Keratinocyte (primary cell): ENCODE data around the gene DTD1. TPM values are rescaled to one million over a fixed set of nuclear protein-coding genes. Genes with fewer than 3 reads are reported as not detected.

Experiments
- DNase-seq: peaks from one replicate; pipeline ENCODE4 v3.0.0-alpha.2; 2011; ENCODE audit warnings: low read depth, missing footprints, low spot score
- FAIRE-seq: peaks from 2 replicates; lab custom pipeline; 2011; peaks lifted over from hg19 to GRCh38; lab: Jason Lieb, UNC
- H2AFZ ChIP-seq: 2 replicates; pipeline ENCODE4 v1.6.0; 2012; ENCODE audit warnings: low read length, control low read depth, inconsistent platforms; ENCODE audit not compliant: control insufficient read depth
- H3K27ac ChIP-seq: 2 replicates; pipeline ENCODE4 v1.5.1; 2011; ENCODE audit warnings: low read length; ENCODE audit not compliant: control insufficient read depth, insufficient read depth
- H3K27me3 ChIP-seq: 3 replicates; pipeline ENCODE4 v1.6.0; 2011; ENCODE audit warnings: low read length; ENCODE audit not compliant: control insufficient read depth, insufficient read depth; ENCODE audit errors: extremely low read depth
- H3K36me3 ChIP-seq, 2 experiments: 2 replicates in 1 of 2; 3 replicates in 1 of 2; pipeline ENCODE4 v1.5.1; 2011; ENCODE audit warnings: low read length in 2 of 2, mild to moderate bottlenecking in 1 of 2; ENCODE audit not compliant: control insufficient read depth in 2 of 2, insufficient read depth in 2 of 2; ENCODE audit errors: extremely low read depth in 1 of 2
- H3K4me1 ChIP-seq: 3 replicates; pipeline ENCODE4 v1.5.1; 2011; ENCODE audit warnings: low read length; ENCODE audit not compliant: control insufficient read depth, insufficient read depth; ENCODE audit errors: extremely low read depth
- H3K4me2 ChIP-seq: 3 replicates; pipeline ENCODE4 v1.6.0; 2011; ENCODE audit warnings: low read depth, low read length; ENCODE audit not compliant: control insufficient read depth, insufficient read depth; ENCODE audit errors: extremely low read depth
- H3K4me3 ChIP-seq, 3 experiments: fragments of 200-600 bp in 1 of 3; sonication (generic) in 1 of 3; 2 replicates in 2 of 3; 3 replicates in 1 of 3; pipeline ENCODE4 v1.5.1; 2011 to 2016; ENCODE audit warnings: low read length in 3 of 3, mild to moderate bottlenecking in 3 of 3, control low read depth in 2 of 3, inconsistent platforms in 1 of 3, low read depth in 1 of 3, mixed read lengths in 1 of 3, mixed run types in 1 of 3, moderate library complexity in 1 of 3; ENCODE audit not compliant: control insufficient read depth in 2 of 3, insufficient read depth in 2 of 3; ENCODE audit errors: extremely low read depth in 1 of 3
- H3K79me2 ChIP-seq: 2 replicates; pipeline ENCODE4 v1.6.0; 2012; ENCODE audit warnings: low read length; ENCODE audit not compliant: control insufficient read depth, insufficient read depth
- H3K9ac ChIP-seq: 3 replicates; pipeline ENCODE4 v1.6.0; 2011; ENCODE audit warnings: low read length; ENCODE audit not compliant: control insufficient read depth, insufficient read depth; ENCODE audit errors: extremely low read depth
- H3K9me1 ChIP-seq: 3 replicates; pipeline ENCODE4 v1.6.0; 2011; ENCODE audit warnings: low read length; ENCODE audit not compliant: control insufficient read depth, insufficient read depth; ENCODE audit errors: extremely low read depth
- H3K9me3 ChIP-seq: 2 replicates; pipeline ENCODE4 v1.5.1; 2012; ENCODE audit warnings: low read depth, low read length; ENCODE audit not compliant: control insufficient read depth
- H4K20me1 ChIP-seq: 3 replicates; pipeline ENCODE4 v1.6.0; 2011; ENCODE audit warnings: low read length; ENCODE audit not compliant: control insufficient read depth, insufficient read depth; ENCODE audit errors: extremely low read depth
- CTCF ChIP-seq, 3 experiments: IDR thresholded peaks in 1 of 3; conservative IDR thresholded peaks in 1 of 3; optimal IDR thresholded peaks in 1 of 3; 2 replicates in 2 of 3; 3 replicates in 1 of 3; pipeline versions ENCODE3 to v1.5.1; 2011; ENCODE audit warnings: low read length in 3 of 3, mild to moderate bottlenecking in 3 of 3, moderate library complexity in 2 of 3, control low read depth in 1 of 3, inconsistent platforms in 1 of 3; ENCODE audit not compliant: insufficient read depth in 2 of 3; ENCODE audit errors: extremely low read depth in 1 of 3
- EZH2 ChIP-seq: IDR thresholded peaks from one replicate; pipeline ENCODE4 v1.6.1; 2012; ENCODE audit warnings: inconsistent platforms, mild to moderate bottlenecking, low read length, moderate library complexity
- dilution Hi-C: fragments of 300-500 bp; cut with MboI; formaldehyde crosslinking; loops from one replicate; pipeline ENCODE4 v1.7.0; 2020; ENCODE audit warnings: low sequenced_read_pairs; ENCODE audit not compliant: extremely low pct_ligation_motif_present
- polyA plus RNA-seq, 5 experiments: library from polyadenylated mRNA; depleted of rRNA in 3 of 5; stranded (reverse) in 3 of 5; stranded (forward) in 1 of 5; unstranded in 1 of 5; fragments of >200 nt; gene quantifications; 1 replicate in 1 of 5; 2 replicates in 3 of 5; 3 replicates in 1 of 5; pipeline versions ENCODE4 v1.2.1 to v1.2.3, GENCODE V29; 2011 to 2012; ENCODE audit warnings: missing spikeins in 2 of 5, low read depth in 1 of 5, low replicate concordance in 1 of 5

DTD1 gene
- polyA plus RNA-seq, 1 donor (not counting 4 experiments of a cell fraction or from before 2014, with no cell fraction given): 68.3 TPM

GRCh38 chr20:18719426-18719825, 131.6 kb downstream of the DTD1 start:
- H3K9me3 ChIP-seq: no peaks in the 10 kb centered on the region
- H4K20me1 ChIP-seq: no peaks in the 10 kb centered on the region
- no peak overlapping the region for H3K27ac ChIP-seq
- FAIRE-seq (no peak), DNase-seq (no peak)
- dilution Hi-C loops: no loop called here
- no peak overlapping the region for H3K9ac ChIP-seq
- H3K4me2 ChIP-seq: no peak overlapping the region
- H3K4me3 ChIP-seq: no peak overlapping the region
- H3K27me3 ChIP-seq: no peaks in the 10 kb centered on the region
- H2AFZ ChIP-seq: no peak overlapping the region
- H3K36me3 ChIP-seq: no peaks in the 10 kb centered on the region
- TF ChIP-seq CTCF (optimal IDR thresholded peaks at IDR 0.05 in 1 of 3, IDR thresholded peaks at IDR 0.05 in 1 of 3, conservative IDR thresholded peaks at IDR 0.05 in 1 of 3; ENCODE audit: extremely low read depth in 1 of 3, insufficient read depth in 2 of 3, low read length in 3 of 3) (no peak), EZH2 (no peak)
- no peaks in the 10 kb centered on the region for H3K4me1 ChIP-seq
- H3K9me1 ChIP-seq: no peaks in the 10 kb centered on the region
- no peaks in the 10 kb centered on the region for H3K79me2 ChIP-seq

DNA sequence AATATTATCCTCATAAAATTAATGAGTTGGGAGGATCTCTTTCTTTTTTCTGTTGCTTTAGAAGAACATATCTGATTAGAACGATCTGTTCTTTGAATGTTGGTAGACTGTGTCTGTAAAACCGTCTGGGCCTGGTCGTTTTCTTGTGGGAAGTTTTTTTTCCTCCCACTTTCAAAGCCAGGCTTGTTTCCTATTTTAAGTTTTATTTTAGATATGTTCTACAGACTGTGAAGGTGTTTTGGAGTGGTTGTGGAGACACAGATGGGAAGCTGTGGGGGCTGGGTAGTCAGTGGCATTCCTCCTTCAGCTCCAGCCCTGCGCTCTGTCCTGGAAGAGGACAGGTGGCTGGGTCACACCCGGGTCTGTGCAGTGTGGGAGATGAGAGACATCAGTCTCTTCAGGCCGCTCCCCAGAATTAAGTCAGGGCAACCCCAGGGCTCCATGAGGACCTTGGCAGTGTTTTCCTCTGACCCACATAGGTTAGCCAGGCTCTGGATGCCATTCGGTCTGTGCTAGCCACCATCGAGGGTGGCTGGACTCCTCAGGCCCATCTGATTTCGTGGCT, 133.8 kb downstream of the DTD1 start:
- Histone ChIP-seq H3K4me3 (no peak overlapping the region), H3K27me3 (no peaks in the 10 kb centered on the region), H3K27ac (no peak overlapping the region), H3K4me2 (no peak overlapping the region), H3K4me1 (peaks cover 3% of the 10 kb centered on the region), H2AFZ (no peak overlapping the region), H3K79me2 (no peaks in the 10 kb centered on the region), H3K9me1 (peaks cover 3% of the 10 kb centered on the region), H3K36me3 (no peaks in the 10 kb centered on the region), H3K9ac (no peak overlapping the region), H3K9me3 (no peaks in the 10 kb centered on the region), H4K20me1 (no peaks in the 10 kb centered on the region)
- FAIRE-seq (no peak), DNase-seq (no peak)
- dilution Hi-C loops: no loop called here
- TF ChIP-seq CTCF (optimal IDR thresholded peaks at IDR 0.05 in 1 of 3, IDR thresholded peaks at IDR 0.05 in 1 of 3, conservative IDR thresholded peaks at IDR 0.05 in 1 of 3; ENCODE audit: extremely low read depth in 1 of 3, insufficient read depth in 2 of 3, low read length in 3 of 3) (no peak), EZH2 (no peak)
